ENCODE data around the gene A4GALT. TPM values are rescaled to one million over a fixed set of nuclear protein-coding genes. Genes with fewer than 3 reads are reported as not detected.
A peak's percentile ranks its signal among the peaks of the same experiment; 100 is the strongest.

The A4GALT gene
- total and polyA plus RNA-seq, 2 of the 13 experiments (the other 11 are each of a cell fraction or from before 2014, with no cell fraction given) = 0.09 to 1.1 TPM

DNA sequence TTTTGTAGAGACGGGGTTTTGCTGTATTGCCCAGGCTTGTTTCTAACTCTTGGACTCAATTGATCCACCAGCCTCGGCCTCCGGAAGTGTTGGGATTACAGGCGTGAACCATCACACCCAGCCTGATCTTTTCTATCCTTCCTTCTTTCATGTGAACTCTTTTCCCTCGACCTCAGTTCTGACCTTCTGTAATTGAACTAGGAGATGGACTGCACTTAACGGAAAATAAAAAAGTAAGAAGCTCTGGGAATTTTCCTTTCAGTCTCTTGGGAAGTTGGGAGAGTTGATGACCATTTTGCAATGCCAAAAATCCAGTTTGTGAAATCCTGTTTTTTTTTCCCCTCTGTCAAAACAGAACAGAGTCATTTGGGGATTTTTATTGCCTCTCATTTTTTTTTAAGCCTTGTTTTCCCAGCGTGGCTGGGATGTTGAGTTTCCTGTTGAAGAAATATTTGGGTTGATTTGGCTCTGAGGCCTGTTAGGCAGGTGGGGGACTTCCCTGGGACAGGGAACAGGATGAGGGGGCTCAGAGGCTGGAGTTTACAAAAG is 44.5 kb downstream of the A4GALT start (continued):
- TF ChIP-seq YEATS2 (CRISPR knock-in tag; IDR thresholded peaks at IDR 0.05; ENCODE audit: borderline replicate concordance) = no peak
- TF ChIP-seq GATAD2A (CRISPR knock-in tag; IDR thresholded peaks at IDR 0.05) = peak; percentile 59
- TF ChIP-seq MXD4 (CRISPR knock-in tag; IDR thresholded peaks at IDR 0.05) = 0 out of 2 replicates have a peak, but pooled peaks have one; percentile 24
- peak; percentile 95 for TF ChIP-seq ZNF121 (CRISPR knock-in tag; IDR thresholded peaks at IDR 0.05)
- TF ChIP-seq CENPT (CRISPR knock-in tag; IDR thresholded peaks at IDR 0.05; ENCODE audit: low read depth) = no peak
- TF ChIP-seq, protein P1, sequence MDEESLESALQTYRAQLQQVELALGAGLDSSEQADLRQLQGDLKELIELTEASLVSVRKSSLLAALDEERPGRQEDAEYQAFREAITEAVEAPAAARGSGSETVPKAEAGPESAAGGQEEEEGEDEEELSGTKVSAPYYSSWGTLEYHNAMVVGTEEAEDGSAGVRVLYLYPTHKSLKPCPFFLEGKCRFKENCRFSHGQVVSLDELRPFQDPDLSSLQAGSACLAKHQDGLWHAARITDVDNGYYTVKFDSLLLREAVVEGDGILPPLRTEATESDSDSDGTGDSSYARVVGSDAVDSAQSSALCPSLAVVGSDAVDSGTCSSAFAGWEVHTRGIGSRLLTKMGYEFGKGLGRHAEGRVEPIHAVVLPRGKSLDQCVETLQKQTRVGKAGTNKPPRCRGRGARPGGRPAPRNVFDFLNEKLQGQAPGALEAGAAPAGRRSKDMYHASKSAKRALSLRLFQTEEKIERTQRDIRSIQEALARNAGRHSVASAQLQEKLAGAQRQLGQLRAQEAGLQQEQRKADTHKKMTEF (CRISPR knock-in tag; IDR thresholded peaks at IDR 0.05) = no peak
- TF ChIP-seq CREB1 (IDR thresholded peaks at IDR 0.05) = no peak
- TF ChIP-seq CREB1 (CRISPR knock-in tag; IDR thresholded peaks at IDR 0.05) = peak; percentile 29; the same call in 1 of the 2 replicates
- TF ChIP-seq LCORL (IDR thresholded peaks at IDR 0.05) = no peak
- TF ChIP-seq LCORL (CRISPR knock-in tag; IDR thresholded peaks at IDR 0.05) = 0 out of 2 replicates have a peak, but pooled peaks have one; percentile 43
- peak; percentile 47; the same call in 1 of the 2 replicates for TF ChIP-seq ELF1 (CRISPR knock-in tag; IDR thresholded peaks at IDR 0.05)
- 0 out of 2 replicates have a peak, but pooled peaks have one; percentile 13 for TF ChIP-seq ZMYM3 (CRISPR knock-in tag; IDR thresholded peaks at IDR 0.05)
- TF ChIP-seq, protein P2, sequence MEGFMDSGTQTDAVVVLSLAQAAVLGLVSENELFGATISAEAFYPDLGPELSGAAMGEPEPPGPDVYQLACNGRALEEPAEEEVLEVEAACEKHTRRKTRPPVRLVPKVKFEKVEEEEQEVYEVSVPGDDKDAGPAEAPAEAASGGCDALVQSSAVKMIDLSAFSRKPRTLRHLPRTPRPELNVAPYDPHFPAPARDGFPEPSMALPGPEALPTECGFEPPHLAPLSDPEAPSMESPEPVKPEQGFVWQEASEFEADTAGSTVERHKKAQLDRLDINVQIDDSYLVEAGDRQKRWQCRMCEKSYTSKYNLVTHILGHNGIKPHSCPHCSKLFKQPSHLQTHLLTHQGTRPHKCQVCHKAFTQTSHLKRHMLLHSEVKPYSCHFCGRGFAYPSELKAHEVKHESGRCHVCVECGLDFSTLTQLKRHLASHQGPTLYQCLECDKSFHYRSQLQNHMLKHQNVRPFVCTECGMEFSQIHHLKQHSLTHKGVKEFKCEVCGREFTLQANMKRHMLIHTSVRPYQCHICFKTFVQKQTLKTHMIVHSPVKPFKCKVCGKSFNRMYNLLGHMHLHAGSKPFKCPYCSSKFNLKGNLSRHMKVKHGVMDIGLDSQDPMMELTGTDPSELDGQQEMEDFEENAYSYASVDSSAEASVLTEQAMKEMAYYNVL (CRISPR knock-in tag; IDR thresholded peaks at IDR 0.05; ENCODE audit: borderline replicate concordance) = peak; percentile 87; the same call in 1 of the 2 replicates
- TF ChIP-seq, protein P3, sequence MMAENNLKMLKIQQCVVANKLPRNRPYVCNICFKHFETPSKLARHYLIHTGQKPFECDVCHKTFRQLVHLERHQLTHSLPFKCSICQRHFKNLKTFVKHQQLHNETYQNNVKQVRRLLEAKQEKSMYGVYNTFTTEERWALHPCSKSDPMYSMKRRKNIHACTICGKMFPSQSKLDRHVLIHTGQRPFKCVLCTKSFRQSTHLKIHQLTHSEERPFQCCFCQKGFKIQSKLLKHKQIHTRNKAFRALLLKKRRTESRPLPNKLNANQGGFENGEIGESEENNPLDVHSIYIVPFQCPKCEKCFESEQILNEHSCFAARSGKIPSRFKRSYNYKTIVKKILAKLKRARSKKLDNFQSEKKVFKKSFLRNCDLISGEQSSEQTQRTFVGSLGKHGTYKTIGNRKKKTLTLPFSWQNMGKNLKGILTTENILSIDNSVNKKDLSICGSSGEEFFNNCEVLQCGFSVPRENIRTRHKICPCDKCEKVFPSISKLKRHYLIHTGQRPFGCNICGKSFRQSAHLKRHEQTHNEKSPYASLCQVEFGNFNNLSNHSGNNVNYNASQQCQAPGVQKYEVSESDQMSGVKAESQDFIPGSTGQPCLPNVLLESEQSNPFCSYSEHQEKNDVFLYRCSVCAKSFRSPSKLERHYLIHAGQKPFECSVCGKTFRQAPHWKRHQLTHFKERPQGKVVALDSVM (CRISPR knock-in tag; IDR thresholded peaks at IDR 0.05) = peak; percentile 50
- TF ChIP-seq, protein P4, sequence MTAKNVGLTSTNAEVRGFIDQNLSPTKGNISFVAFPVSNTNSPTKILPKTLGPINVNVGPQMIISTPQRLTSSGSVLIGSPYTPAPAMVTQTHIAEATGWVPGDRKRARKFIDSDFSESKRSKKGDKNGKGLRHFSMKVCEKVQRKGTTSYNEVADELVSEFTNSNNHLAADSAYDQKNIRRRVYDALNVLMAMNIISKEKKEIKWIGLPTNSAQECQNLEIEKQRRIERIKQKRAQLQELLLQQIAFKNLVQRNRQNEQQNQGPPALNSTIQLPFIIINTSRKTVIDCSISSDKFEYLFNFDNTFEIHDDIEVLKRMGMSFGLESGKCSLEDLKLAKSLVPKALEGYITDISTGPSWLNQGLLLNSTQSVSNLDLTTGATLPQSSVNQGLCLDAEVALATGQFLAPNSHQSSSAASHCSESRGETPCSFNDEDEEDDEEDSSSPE (CRISPR knock-in tag; IDR thresholded peaks at IDR 0.05) = peak; percentile 23; the same call in 1 of the 2 replicates
- TF ChIP-seq, protein P5, sequence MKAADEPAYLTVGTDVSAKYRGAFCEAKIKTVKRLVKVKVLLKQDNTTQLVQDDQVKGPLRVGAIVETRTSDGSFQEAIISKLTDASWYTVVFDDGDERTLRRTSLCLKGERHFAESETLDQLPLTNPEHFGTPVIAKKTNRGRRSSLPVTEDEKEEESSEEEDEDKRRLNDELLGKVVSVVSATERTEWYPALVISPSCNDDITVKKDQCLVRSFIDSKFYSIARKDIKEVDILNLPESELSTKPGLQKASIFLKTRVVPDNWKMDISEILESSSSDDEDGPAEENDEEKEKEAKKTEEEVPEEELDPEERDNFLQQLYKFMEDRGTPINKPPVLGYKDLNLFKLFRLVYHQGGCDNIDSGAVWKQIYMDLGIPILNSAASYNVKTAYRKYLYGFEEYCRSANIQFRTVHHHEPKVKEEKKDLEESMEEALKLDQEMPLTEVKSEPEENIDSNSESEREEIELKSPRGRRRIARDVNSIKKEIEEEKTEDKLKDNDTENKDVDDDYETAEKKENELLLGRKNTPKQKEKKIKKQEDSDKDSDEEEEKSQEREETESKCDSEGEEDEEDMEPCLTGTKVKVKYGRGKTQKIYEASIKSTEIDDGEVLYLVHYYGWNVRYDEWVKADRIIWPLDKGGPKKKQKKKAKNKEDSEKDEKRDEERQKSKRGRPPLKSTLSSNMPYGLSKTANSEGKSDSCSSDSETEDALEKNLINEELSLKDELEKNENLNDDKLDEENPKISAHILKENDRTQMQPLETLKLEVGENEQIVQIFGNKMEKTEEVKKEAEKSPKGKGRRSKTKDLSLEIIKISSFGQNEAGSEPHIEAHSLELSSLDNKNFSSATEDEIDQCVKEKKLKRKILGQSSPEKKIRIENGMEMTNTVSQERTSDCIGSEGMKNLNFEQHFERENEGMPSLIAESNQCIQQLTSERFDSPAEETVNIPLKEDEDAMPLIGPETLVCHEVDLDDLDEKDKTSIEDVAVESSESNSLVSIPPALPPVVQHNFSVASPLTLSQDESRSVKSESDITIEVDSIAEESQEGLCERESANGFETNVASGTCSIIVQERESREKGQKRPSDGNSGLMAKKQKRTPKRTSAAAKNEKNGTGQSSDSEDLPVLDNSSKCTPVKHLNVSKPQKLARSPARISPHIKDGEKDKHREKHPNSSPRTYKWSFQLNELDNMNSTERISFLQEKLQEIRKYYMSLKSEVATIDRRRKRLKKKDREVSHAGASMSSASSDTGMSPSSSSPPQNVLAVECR (CRISPR knock-in tag; IDR thresholded peaks at IDR 0.05; ENCODE audit: borderline replicate concordance) = peak; percentile 33; the same call in 1 of the 2 replicates
- TF ChIP-seq GTF3A (CRISPR knock-in tag; conservative IDR thresholded peaks at IDR 0.05) = no peak
- no peak for TF ChIP-seq GABPA (IDR thresholded peaks at IDR 0.05; ENCODE audit: low read depth, low read length)
- peak; percentile 68 for TF ChIP-seq GABPA (CRISPR knock-in tag; IDR thresholded peaks at IDR 0.05; ENCODE audit: low read depth)

All from HepG2 (cell line).